ENCODE measurements around the gene SALL1. TPM values are rescaled to one million over a fixed set of nuclear protein-coding genes. Genes with fewer than 3 reads are reported as not detected.

The SALL1 gene
- total and polyA plus RNA-seq, 2 of the 4 experiments (the other 2 are of a cell fraction): 0.90 to 5.2 TPM

- peak overlapping the region; percentile 9; the same call in 1 of the 2 replicates for H3K27ac ChIP-seq (ENCODE audit: insufficient read depth, low read length)
- WGBS, 2 experiments (ENCODE audit: extremely low coverage in 2 of 2, insufficient read length in 1 of 2): 40% methylated on average over 1 of the region's 6 CpGs; no CpG with 5 or more reads in 1 of the 2 experiments
- H3K18ac ChIP-seq (ENCODE audit: low read depth, low read length): peak overlapping the region; percentile 64; the same call in 1 of the 2 replicates
- peak overlapping the region; percentile 68 for H2AK5ac ChIP-seq (ENCODE audit: low read depth, low read length)
- peak overlapping the region; percentile 74 for H2AFZ ChIP-seq (replicated peaks; ENCODE audit: low read length, poor library complexity)
- no TSS peak for BruUV-seq (replicated peaks)
- H2BK20ac ChIP-seq (ENCODE audit: low read depth, low read length): peak overlapping the region; percentile 88
- peak overlapping the region; percentile 12; the same call in 1 of the 2 replicates for H3K56ac ChIP-seq (ENCODE audit: extremely low read depth, insufficient read depth, low read length)
- peak overlapping the region; percentile 23; the same call in 1 of the 2 replicates for H3K4me2 ChIP-seq (ENCODE audit: low read depth, low read length)
- peaks cover 11% of the 10 kb centered on the region for H3K4me1 ChIP-seq (ENCODE audit: control insufficient read depth, insufficient read depth, low read length)
- peak overlapping the region; percentile 36 for H4K5ac ChIP-seq (ENCODE audit: low read depth, low read length)
- in situ Hi-C loops (cut with MboI; ENCODE audit: low sequenced_read_pairs) (no loop called here), dilution Hi-C loops (cut with HindIII; ENCODE audit: low sequenced_read_pairs, unreplicated experiment) (no loop called here), intact Hi-C loops (cut with micrococcal nuclease) (no loop called here)
- peak; percentile 67 for DNase-seq
- no peak overlapping the region for H3K9ac ChIP-seq (ENCODE audit: low read depth, low read length)
- peak overlapping the region; percentile 67 for H2AK9ac ChIP-seq (replicated peaks; ENCODE audit: low read depth, low read length, poor library complexity)
- H2BK15ac ChIP-seq (ENCODE audit: low read depth, low read length): peak overlapping the region; percentile 17; the same call in 2 of the 3 replicates
- peaks cover 11 to 43% of the 10 kb centered on the region in 2 experiments for H3K79me1 ChIP-seq (ENCODE audit: low read depth in 1 of 2, low read length in 2 of 2)
- H2BK120ac ChIP-seq (ENCODE audit: low read depth, low read length): peak overlapping the region; percentile 67
- peak overlapping the region; percentile 62 for H2BK5ac ChIP-seq (ENCODE audit: low read depth, low read length, poor library complexity, severe bottlenecking)
- peak overlapping the region; percentile 69 for H3K4ac ChIP-seq (ENCODE audit: low read depth, low read length)
- H3K9me3 ChIP-seq (ENCODE audit: control insufficient read depth, insufficient read depth, low read length): no peaks in the 10 kb centered on the region
- ChIA-PET CTCF (no interaction called here), POLR2A (ENCODE audit: unreplicated experiment) (no interaction called here)
- peaks cover 22% of the 10 kb centered on the region; the same call in 1 of the 2 replicates for H3K9me1 ChIP-seq (ENCODE audit: insufficient read depth, low read length)
- H3K23ac ChIP-seq (ENCODE audit: low read depth, low read length): peak overlapping the region; percentile 11; the same call in 1 of the 2 replicates
- 0 out of 2 replicates have a peak, but pooled peaks have one; percentile 12 for TF ChIP-seq FOS (IDR thresholded peaks at IDR 0.05; ENCODE audit: low read depth, low read length)
- TF ChIP-seq, protein P1, sequence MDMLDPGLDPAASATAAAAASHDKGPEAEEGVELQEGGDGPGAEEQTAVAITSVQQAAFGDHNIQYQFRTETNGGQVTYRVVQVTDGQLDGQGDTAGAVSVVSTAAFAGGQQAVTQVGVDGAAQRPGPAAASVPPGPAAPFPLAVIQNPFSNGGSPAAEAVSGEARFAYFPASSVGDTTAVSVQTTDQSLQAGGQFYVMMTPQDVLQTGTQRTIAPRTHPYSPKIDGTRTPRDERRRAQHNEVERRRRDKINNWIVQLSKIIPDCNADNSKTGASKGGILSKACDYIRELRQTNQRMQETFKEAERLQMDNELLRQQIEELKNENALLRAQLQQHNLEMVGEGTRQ (IDR thresholded peaks at IDR 0.05; ENCODE audit: low read depth, low read length): no peak
- no peak for TF ChIP-seq NFE2L2 (IDR thresholded peaks at IDR 0.05; ENCODE audit: low read depth, low read length)
- H3K14ac ChIP-seq (replicated peaks; ENCODE audit: low read depth, low read length): peak overlapping the region; percentile 29
- no peak overlapping the region for H3K4me3 ChIP-seq (ENCODE audit: insufficient read depth, low read depth, low read length)
- no peaks in the 10 kb centered on the region for H3K27me3 ChIP-seq (ENCODE audit: control insufficient read depth, insufficient read depth, low read length)
- ATAC-seq (ENCODE audit: low read depth): peak; percentile 74
- H4K20me1 ChIP-seq (ENCODE audit: insufficient read depth, low read length): no peaks in the 10 kb centered on the region
- H4K91ac ChIP-seq (ENCODE audit: insufficient read depth, low read depth, low read length): peak overlapping the region; percentile 79
- peak overlapping the region; percentile 1 to 84; a peak in 3 of 4 replicates for H4K8ac ChIP-seq (ENCODE audit: low read depth in 2 of 2, low read length in 2 of 2)
- H3K36me3 ChIP-seq (ENCODE audit: control insufficient read depth, insufficient read depth, low read length): no peaks in the 10 kb centered on the region
These were observed 13.0 kb upstream of the SALL1 start for GRCh38 chr16:51163894-51164566.
